Erythroblast (primary cell): ENCODE data around the gene SPO11.

Experiments
- GATA1 ChIP-seq: IDR thresholded peaks from 2 replicates; pipeline ENCODE4 v1.6.1; 2011; ENCODE audit warnings: low read depth, mild to moderate bottlenecking, control low read depth, low read length, moderate library complexity
- POLR2A ChIP-seq: IDR thresholded peaks from 2 replicates; pipeline ENCODE4 v1.6.1; 2011; ENCODE audit warnings: mild to moderate bottlenecking, low read length

GRCh38 chr20:57323034-57323433, 6.6 kb upstream of the SPO11 start:
- TF ChIP-seq POLR2A (no peak), GATA1 (no peak)
